CD8-positive, alpha-beta memory T cell (primary cell): ENCODE data around the gene LRP1B. TPM values are rescaled to one million over a fixed set of nuclear protein-coding genes. Genes with fewer than 3 reads are reported as not detected.
"Not testable (repeated sequence)": the region's sequence is repeated elsewhere in the genome, so short reads cannot be mapped to it uniquely, and the experiment has no call there.

Source experiments
- CTCF ChIA-PET: fragments of 350-600 bp; sonication (Branson Sonifier 250); formaldehyde crosslinking; loops from one replicate; lab custom pipeline; 2021; ENCODE audit warnings: antibody characterized with exemption; lab: Charles Lee
- POLR2A ChIA-PET: fragments of 350-600 bp; sonication (Branson Sonifier 250); formaldehyde crosslinking; loops from one replicate; lab custom pipeline; 2021; ENCODE audit warnings: antibody characterized with exemption; lab: Charles Lee
- DNase-seq, 5 donors: peaks; one replicate each; pipeline versions ENCODE4 v3.0.0 to v3.0.0-alpha.2; 2020 to 2022; ENCODE audit warnings: mixed read lengths in 1 of 5
- H3K27ac ChIP-seq: one replicate; pipeline ENCODE4 v1.7.0; 2013; ENCODE audit warnings: low read depth, mild to moderate bottlenecking, low read length, moderate library complexity
- H3K27me3 ChIP-seq: 2 replicates; pipeline ENCODE4 v1.7.0; 2013; ENCODE audit warnings: low read length, mild to moderate bottlenecking; ENCODE audit not compliant: insufficient read depth, poor library complexity, severe bottlenecking
- H3K36me3 ChIP-seq: 2 replicates; pipeline ENCODE4 v1.7.0; 2013; ENCODE audit warnings: mild to moderate bottlenecking, low read length, moderate library complexity; ENCODE audit not compliant: insufficient read depth
- H3K4me1 ChIP-seq: 2 replicates; pipeline ENCODE4 v1.7.0; 2013; ENCODE audit warnings: mild to moderate bottlenecking, low read length, moderate library complexity; ENCODE audit not compliant: insufficient read depth
- H3K4me3 ChIP-seq: 2 replicates; pipeline ENCODE4 v1.7.0; 2013; ENCODE audit warnings: mild to moderate bottlenecking, low read length
- H3K9me3 ChIP-seq: 2 replicates; pipeline ENCODE4 v1.7.0; 2013; ENCODE audit warnings: mild to moderate bottlenecking, low read length
- H3K27ac Mint-ChIP-seq, 8 donors: one replicate each; pipeline ENCODE4 v1.8.0; 2020 to 2021; ENCODE audit warnings: mixed read lengths in 8 of 8, mild to moderate bottlenecking in 6 of 8, inconsistent platforms in 3 of 8, moderate library complexity in 3 of 8
- H3K27me3 Mint-ChIP-seq, 2 donors: one replicate each; pipeline ENCODE4 v1.8.0; 2020 to 2021; ENCODE audit warnings: mixed read lengths in 2 of 2, mild to moderate bottlenecking in 1 of 2, moderate library complexity in 1 of 2
- H3K36me3 Mint-ChIP-seq, 3 donors: one replicate each; pipeline ENCODE4 v1.8.0; 2020 to 2021; ENCODE audit warnings: mixed read lengths in 3 of 3, inconsistent platforms in 1 of 3, mild to moderate bottlenecking in 1 of 3
- H3K4me1 Mint-ChIP-seq, 3 donors: one replicate each; pipeline ENCODE4 v1.8.0; 2020 to 2021; ENCODE audit warnings: mixed read lengths in 3 of 3, inconsistent platforms in 1 of 3, mild to moderate bottlenecking in 1 of 3
- H3K4me3 Mint-ChIP-seq, 7 donors: one replicate each; pipeline ENCODE4 v1.8.0; 2020 to 2021; ENCODE audit warnings: mixed read lengths in 7 of 7, mild to moderate bottlenecking in 6 of 7, moderate library complexity in 4 of 7, inconsistent platforms in 2 of 7
- H3K9me3 Mint-ChIP-seq, 5 donors: one replicate each; pipeline ENCODE4 v1.8.0; 2020 to 2022; ENCODE audit warnings: mixed read lengths in 5 of 5, mild to moderate bottlenecking in 3 of 5, moderate library complexity in 2 of 5, inconsistent platforms in 1 of 5
- polyA plus RNA-seq: library from polyadenylated mRNA; unstranded; fragments of 300-500 nt; fragmentation: Illumina TruSeq; gene quantifications from one replicate; pipeline ENCODE4 v1.2.3, GENCODE V29; 2021
- total RNA-seq, 2 experiments: library from RNA; stranded (reverse); gene quantifications; one replicate each; pipeline ENCODE4 v1.2.3, GENCODE V29; 2021

The LRP1B gene
- total and polyA plus RNA-seq, 3 experiments from 2014 or later, result not detected

DNA sequence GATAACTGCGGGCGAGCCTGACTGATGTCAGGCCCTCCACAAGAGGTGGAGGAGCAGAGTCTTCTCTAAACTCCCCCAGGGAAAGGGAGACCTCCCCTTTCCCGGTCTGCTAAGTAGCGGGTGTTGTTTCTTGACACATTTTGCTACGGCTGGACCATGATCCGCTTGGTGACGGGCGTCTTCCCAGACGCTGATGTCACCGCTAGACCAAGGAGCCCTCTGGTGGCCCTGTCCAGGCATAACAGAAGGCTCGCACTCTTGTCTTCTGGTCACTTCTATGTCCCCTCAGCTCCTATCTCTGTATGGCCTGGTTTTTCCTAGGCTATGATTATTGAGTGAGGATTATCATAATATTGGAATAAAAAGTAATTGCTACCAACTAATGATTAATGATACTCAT lies 1166.5 kb downstream of the LRP1B start:
- DNase-seq, H3K27me3 Mint-ChIP-seq, H3K4me1 Mint-ChIP-seq, H3K27ac ChIP-seq, H3K4me3 Mint-ChIP-seq, H3K4me1 ChIP-seq, H3K36me3 Mint-ChIP-seq, H3K4me3 ChIP-seq, H3K36me3 ChIP-seq, H3K27ac Mint-ChIP-seq, CTCF ChIA-PET, POLR2A ChIA-PET, H3K27me3 ChIP-seq, H3K9me3 ChIP-seq: not testable (repeated sequence)
- H3K9me3 Mint-ChIP-seq, result peaks cover 6 to 21% (median 13%) of the 10 kb centered on the region in 5 donors

DNA sequence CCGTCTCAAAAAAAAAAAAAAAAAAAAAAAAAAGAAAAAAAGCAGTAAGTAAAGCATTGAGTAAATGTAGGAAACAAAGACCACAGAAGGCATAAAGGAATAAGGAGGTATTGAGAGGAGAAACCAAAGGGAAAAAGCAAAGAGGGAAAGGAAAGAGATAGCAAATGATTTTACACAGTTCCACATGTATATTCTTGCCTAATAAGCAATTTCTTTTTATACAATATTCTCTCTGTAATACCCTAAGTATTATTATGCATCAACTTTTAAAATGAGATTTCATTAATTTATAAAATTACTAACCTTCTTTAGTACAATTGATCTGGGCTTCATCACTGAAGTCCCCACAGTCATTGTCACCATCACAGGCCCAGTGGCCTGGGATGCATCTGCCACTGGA lies 1180.9 kb downstream of the LRP1B start:
- no peaks in the 10 kb centered on the region for H3K27me3 Mint-ChIP-seq
- Histone ChIP-seq H3K4me3 (no peak overlapping the region), H3K36me3 (no peaks in the 10 kb centered on the region), H3K9me3 (no peaks in the 10 kb centered on the region), H3K4me1 (no peaks in the 10 kb centered on the region), H3K27ac (no peak overlapping the region), H3K27me3 (no peaks in the 10 kb centered on the region)
- H3K36me3 Mint-ChIP-seq, result no peaks in the 10 kb centered on the region
- no peak overlapping the region for H3K27ac Mint-ChIP-seq
- CTCF ChIA-PET, result no interaction called here
- H3K4me3 Mint-ChIP-seq, result no peak overlapping the region
- no peaks in the 10 kb centered on the region for H3K4me1 Mint-ChIP-seq
- POLR2A ChIA-PET, result no interaction called here
- H3K9me3 Mint-ChIP-seq, result peaks cover 6 to 28% (median 12%) of the 10 kb centered on the region in 5 donors
- no peak for DNase-seq

DNA sequence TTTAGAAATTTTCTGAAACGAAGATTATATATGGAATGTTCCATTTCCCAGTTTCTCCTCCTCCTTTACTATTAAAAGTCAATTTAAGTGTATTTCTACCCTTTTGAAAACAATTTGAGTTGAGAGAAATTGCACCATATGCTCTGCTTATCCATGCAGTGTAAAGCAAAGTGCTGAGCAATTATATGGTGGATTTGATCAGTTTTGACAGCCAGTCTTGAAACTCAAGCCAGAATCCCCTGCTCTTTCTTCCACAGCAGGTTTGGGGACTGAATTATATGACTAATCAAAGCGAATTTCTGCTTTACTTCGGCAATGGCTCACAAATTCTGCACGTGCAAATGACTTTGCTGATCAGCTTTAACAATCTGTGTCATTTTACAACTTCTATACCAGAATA lies 1183.6 kb downstream of the LRP1B start:
- CTCF ChIA-PET, result no interaction called here
- Mint-ChIP-seq H3K4me1 (no peaks in the 10 kb centered on the region), H3K9me3 (peaks cover 9 to 33% (median 14%) of the 10 kb centered on the region in 5 donors), H3K36me3 (no peaks in the 10 kb centered on the region), H3K27ac (no peak overlapping the region), H3K27me3 (no peaks in the 10 kb centered on the region), H3K4me3 (no peak overlapping the region)
- no peaks in the 10 kb centered on the region for H3K4me1 ChIP-seq
- no peaks in the 10 kb centered on the region for H3K27me3 ChIP-seq
- H3K27ac ChIP-seq, result no peak overlapping the region
- DNase-seq, result no peak
- POLR2A ChIA-PET, result no interaction called here
- no peaks in the 10 kb centered on the region for H3K9me3 ChIP-seq
- H3K4me3 ChIP-seq, result no peak overlapping the region
- H3K36me3 ChIP-seq, result no peaks in the 10 kb centered on the region

DNA sequence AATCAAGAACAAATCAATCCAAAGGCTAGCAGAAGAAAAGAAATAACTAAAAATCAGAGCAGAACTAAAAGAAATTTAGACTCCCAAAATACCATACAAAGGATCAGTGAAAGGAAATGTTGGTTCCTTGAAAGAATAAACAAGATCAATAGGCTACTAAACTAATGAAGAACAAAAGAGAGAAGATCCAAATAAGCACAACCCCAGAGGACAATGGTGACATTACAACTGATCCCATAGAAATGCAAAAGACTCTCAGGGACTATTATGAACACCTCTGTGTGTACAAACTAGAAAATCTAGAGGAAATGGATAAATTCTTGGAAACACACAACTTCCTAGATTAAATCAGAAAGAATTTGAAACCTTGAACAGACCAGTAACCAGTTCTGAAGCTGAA lies 1186.9 kb downstream of the LRP1B start:
- POLR2A ChIA-PET, result no interaction called here
- Histone ChIP-seq H3K36me3 (no peaks in the 10 kb centered on the region), H3K27me3 (no peaks in the 10 kb centered on the region), H3K4me3 (no peak overlapping the region), H3K27ac (no peak overlapping the region), H3K9me3 (no peaks in the 10 kb centered on the region), H3K4me1 (no peaks in the 10 kb centered on the region)
- Mint-ChIP-seq H3K4me1 (no peaks in the 10 kb centered on the region), H3K9me3 (peaks cover 9 to 30% (median 19%) of the 10 kb centered on the region in 5 donors), H3K27ac (no peak overlapping the region), H3K27me3 (no peaks in the 10 kb centered on the region), H3K36me3 (no peaks in the 10 kb centered on the region), H3K4me3 (no peak overlapping the region)
- CTCF ChIA-PET, result no interaction called here
- no peak for DNase-seq

DNA sequence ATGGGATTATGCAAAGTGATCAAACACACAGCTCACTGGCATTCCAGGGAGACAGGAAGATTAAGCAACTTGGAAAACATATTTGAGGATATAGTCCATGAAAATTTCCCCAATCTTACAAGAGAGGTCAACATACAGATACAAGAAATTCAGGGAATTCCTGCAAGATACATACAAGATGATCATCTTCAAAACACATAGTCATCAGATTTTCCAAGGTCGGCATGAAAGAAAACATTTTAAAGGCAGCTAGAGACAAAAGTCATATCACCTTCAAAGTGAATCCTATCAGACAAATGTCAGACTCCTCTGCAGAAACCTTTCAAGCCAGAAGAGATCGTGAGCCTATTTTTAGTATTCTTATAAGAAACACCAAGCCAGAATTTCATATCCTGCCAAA lies 1188.5 kb downstream of the LRP1B start:
- Mint-ChIP-seq H3K27ac (no peak overlapping the region), H3K4me3 (no peak overlapping the region), H3K9me3 (peaks cover 9 to 32% (median 20%) of the 10 kb centered on the region in 5 donors), H3K36me3 (no peaks in the 10 kb centered on the region), H3K27me3 (no peaks in the 10 kb centered on the region), H3K4me1 (no peaks in the 10 kb centered on the region)
- no peaks in the 10 kb centered on the region for H3K27me3 ChIP-seq
- no peaks in the 10 kb centered on the region for H3K4me1 ChIP-seq
- H3K4me3 ChIP-seq, result no peak overlapping the region
- POLR2A ChIA-PET, result no interaction called here
- no peaks in the 10 kb centered on the region for H3K9me3 ChIP-seq
- H3K36me3 ChIP-seq, result no peaks in the 10 kb centered on the region
- CTCF ChIA-PET, result no interaction called here
- H3K27ac ChIP-seq, result no peak overlapping the region
- no peak for DNase-seq

DNA sequence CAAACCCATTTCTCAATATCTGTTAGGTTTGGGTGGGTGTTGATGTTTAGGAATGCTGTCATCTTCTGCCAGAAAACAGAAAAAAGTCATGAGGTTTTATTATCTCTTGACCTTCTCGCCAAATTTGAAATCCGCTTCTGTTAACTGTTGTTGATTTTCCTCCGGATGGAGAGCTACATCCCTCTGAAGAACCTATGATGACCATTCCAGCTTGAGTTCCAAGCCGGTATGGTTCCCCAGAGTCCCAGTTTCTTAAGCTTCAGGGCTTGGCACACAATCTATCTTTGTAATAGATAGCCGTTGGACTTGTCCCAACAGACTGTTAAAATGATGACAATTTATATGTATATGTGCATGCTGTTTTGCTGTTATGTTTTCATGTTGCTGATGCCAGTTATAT lies 1201.0 kb downstream of the LRP1B start:
- H3K9me3 ChIP-seq, result no peaks in the 10 kb centered on the region
- Mint-ChIP-seq H3K27me3 (no peaks in the 10 kb centered on the region), H3K36me3 (no peaks in the 10 kb centered on the region), H3K27ac (no peak overlapping the region), H3K4me3 (no peak overlapping the region), H3K4me1 (no peaks in the 10 kb centered on the region), H3K9me3 (peaks cover under 1 to 28% (median 10%) of the 10 kb centered on the region in 5 donors)
- no peak overlapping the region for H3K27ac ChIP-seq
- DNase-seq, result no peak
- no peaks in the 10 kb centered on the region for H3K27me3 ChIP-seq
- CTCF ChIA-PET, result no interaction called here
- H3K4me3 ChIP-seq, result no peak overlapping the region
- H3K4me1 ChIP-seq, result no peaks in the 10 kb centered on the region
- POLR2A ChIA-PET, result no interaction called here
- no peaks in the 10 kb centered on the region for H3K36me3 ChIP-seq

DNA sequence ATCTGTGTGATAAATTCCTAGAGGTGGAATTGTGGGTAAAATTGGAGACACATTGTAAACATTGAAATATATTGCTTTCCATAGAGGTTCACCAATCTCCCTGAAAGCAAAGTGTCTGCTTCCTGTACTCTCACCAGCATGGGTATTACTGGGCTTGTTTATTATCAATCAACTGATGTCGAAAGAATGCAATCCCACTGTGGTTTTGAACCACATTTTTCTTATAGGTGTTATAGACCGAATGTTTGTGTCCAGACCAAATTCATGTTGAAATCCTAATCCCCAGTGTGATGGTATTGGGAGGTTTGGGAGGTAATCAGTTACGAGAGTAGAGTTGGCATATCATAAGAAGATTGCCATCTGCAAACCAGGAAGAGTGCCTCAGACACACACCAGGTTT lies 1212.4 kb downstream of the LRP1B start:
- H3K4me3 Mint-ChIP-seq, result no peak overlapping the region
- peaks cover 5 to 40% (median 14%) of the 10 kb centered on the region in 5 donors for H3K9me3 Mint-ChIP-seq
- no peak overlapping the region for H3K27ac Mint-ChIP-seq
- Histone ChIP-seq H3K36me3 (no peaks in the 10 kb centered on the region), H3K4me1 (no peaks in the 10 kb centered on the region), H3K27me3 (no peaks in the 10 kb centered on the region), H3K9me3 (no peaks in the 10 kb centered on the region), H3K27ac (no peak overlapping the region), H3K4me3 (no peak overlapping the region)
- H3K4me1 Mint-ChIP-seq, result no peaks in the 10 kb centered on the region
- no peaks in the 10 kb centered on the region for H3K27me3 Mint-ChIP-seq
- CTCF ChIA-PET, result no interaction called here
- POLR2A ChIA-PET, result no interaction called here
- DNase-seq, result no peak
- H3K36me3 Mint-ChIP-seq, result no peaks in the 10 kb centered on the region

DNA sequence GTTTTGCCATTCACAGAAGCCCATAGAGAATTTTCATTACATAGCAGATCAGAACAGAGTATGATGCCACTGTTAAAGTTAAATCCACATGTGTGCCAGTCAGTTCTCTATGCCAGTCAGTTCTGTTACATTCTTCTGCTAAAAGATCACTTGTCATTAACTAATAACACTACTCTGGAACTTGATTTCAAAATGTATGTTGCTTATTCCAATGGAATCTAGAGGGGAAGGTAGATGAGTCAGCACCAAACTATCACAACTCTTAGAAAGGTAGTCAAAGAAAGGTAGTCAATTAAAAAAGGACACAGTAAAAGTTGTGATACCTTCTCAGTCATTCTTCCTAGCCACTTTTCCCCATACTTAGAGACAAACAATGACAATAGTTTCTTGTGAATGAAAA lies 1214.4 kb downstream of the LRP1B start:
- Mint-ChIP-seq H3K27ac (no peak overlapping the region), H3K36me3 (no peaks in the 10 kb centered on the region), H3K27me3 (no peaks in the 10 kb centered on the region), H3K4me1 (no peaks in the 10 kb centered on the region), H3K9me3 (peaks cover 3 to 40% (median 14%) of the 10 kb centered on the region in 5 donors), H3K4me3 (no peak overlapping the region)
- Histone ChIP-seq H3K4me3 (no peak overlapping the region), H3K27me3 (no peaks in the 10 kb centered on the region), H3K4me1 (no peaks in the 10 kb centered on the region), H3K9me3 (no peaks in the 10 kb centered on the region), H3K36me3 (no peaks in the 10 kb centered on the region), H3K27ac (no peak overlapping the region)
- no peak for DNase-seq
- ChIA-PET CTCF (no interaction called here), POLR2A (no interaction called here)

DNA sequence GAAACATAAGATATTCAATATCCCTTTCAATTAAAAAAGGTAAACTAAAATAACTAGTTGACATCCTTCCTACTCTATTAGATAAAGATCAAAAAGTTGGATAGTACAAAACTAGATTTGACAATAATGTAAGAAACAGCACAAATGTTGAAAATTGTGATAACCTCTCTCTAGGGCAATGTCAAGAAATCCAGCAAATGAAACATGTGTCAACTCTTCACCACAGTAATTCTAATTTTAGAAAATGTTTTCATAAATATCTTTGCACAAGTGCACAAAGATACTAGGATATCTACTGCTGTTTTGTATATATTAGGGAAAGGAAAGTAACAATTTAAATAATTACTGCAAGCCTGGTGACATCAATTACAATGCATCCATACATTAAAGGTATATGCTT lies 1220.1 kb downstream of the LRP1B start:
- H3K9me3 Mint-ChIP-seq, result peaks cover 4 to 42% (median 12%) of the 10 kb centered on the region in 5 donors
- ChIA-PET POLR2A (no interaction called here), CTCF (no interaction called here)
- Histone ChIP-seq H3K36me3 (no peaks in the 10 kb centered on the region), H3K4me3 (no peak overlapping the region), H3K27ac (no peak overlapping the region), H3K9me3 (no peaks in the 10 kb centered on the region), H3K4me1 (no peaks in the 10 kb centered on the region), H3K27me3 (no peaks in the 10 kb centered on the region)
- H3K27ac Mint-ChIP-seq, result no peak overlapping the region
- no peaks in the 10 kb centered on the region for H3K4me1 Mint-ChIP-seq
- DNase-seq, result no peak
- no peak overlapping the region for H3K4me3 Mint-ChIP-seq
- no peaks in the 10 kb centered on the region for H3K27me3 Mint-ChIP-seq
- H3K36me3 Mint-ChIP-seq, result no peaks in the 10 kb centered on the region
